HL-60 (cell line): Measurements from ENCODE around the gene DNAJC8.

Experiments used
- DNase-seq, 2 experiments: peaks; one replicate each; pipeline ENCODE4 v3.0.0-alpha.2; 2010 to 2020; ENCODE audit warnings: low read depth in 1 of 2, low spot score in 1 of 2
- H3K27ac ChIP-seq: fragments of 250-450 bp; sonication (Bioruptor Pico); replicated peaks from 2 replicates; pipeline ENCODE4 v1.5.1; 2020; ENCODE audit warnings: mild to moderate bottlenecking, moderate library complexity
- H3K27me3 ChIP-seq: fragments of 250-450 bp; sonication (Bioruptor Pico); 2 replicates; pipeline ENCODE4 v1.5.1; 2021; ENCODE audit warnings: mild to moderate bottlenecking, moderate library complexity; ENCODE audit not compliant: insufficient read depth, poor library complexity, severe bottlenecking
- H3K4me3 ChIP-seq: replicated peaks from 2 replicates; pipeline ENCODE4 v1.5.1; 2011; ENCODE audit warnings: mild to moderate bottlenecking, control low read depth, low read length; ENCODE audit not compliant: insufficient read depth
- CTCF ChIP-seq: IDR thresholded peaks from one replicate; pipeline ENCODE4 v1.5.1; 2011; ENCODE audit warnings: low read length, control low read depth, inconsistent platforms; ENCODE audit not compliant: insufficient read depth
- GABPA ChIP-seq: IDR thresholded peaks from 2 replicates; pipeline ENCODE4 v1.6.1; 2012; ENCODE audit warnings: low read depth
- POLR2AphosphoS5 ChIP-seq: IDR thresholded peaks from 2 replicates; pipeline ENCODE4 v1.6.1; 2012; ENCODE audit warnings: low read depth
- SPI1 ChIP-seq: IDR thresholded peaks from 2 replicates; pipeline ENCODE4 v1.6.1; 2012; ENCODE audit warnings: low read depth, mild to moderate bottlenecking, borderline replicate concordance
- TF ChIP-seq, protein P1 (sequence below): IDR thresholded peaks from 2 replicates; pipeline ENCODE4 v1.6.1; 2012; ENCODE audit warnings: low read depth; ENCODE audit not compliant: insufficient replicate concordance

DNAJC8 gene

DNA sequence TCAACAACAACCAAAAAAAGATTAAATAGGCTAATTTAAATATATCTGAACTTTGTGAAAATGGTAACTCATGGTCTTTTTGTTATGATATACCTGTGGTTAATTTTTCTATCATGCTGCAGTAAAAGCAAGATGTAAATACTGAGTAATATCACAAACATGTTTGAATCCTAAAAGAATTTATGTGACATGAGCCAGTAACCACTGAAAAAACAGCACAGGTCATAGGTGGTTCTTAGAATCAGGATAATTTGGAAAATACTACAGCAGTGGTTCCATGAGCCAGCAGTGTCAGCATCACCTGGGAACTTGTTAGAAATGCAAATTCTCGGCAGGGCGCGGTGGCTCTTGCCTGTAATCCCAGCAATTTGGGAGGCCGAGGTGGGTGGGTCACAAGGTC is 7.2 kb upstream of the DNAJC8 start:
- Histone ChIP-seq H3K27me3 (no peaks in the 10 kb centered on the region), H3K27ac (no peak overlapping the region), H3K4me3 (no peak overlapping the region)
- no peak for DNase-seq
- TF ChIP-seq SPI1 = no peak
- no peak for TF ChIP-seq GABPA
- no peak for TF ChIP-seq CTCF
- TF ChIP-seq, protein P1, sequence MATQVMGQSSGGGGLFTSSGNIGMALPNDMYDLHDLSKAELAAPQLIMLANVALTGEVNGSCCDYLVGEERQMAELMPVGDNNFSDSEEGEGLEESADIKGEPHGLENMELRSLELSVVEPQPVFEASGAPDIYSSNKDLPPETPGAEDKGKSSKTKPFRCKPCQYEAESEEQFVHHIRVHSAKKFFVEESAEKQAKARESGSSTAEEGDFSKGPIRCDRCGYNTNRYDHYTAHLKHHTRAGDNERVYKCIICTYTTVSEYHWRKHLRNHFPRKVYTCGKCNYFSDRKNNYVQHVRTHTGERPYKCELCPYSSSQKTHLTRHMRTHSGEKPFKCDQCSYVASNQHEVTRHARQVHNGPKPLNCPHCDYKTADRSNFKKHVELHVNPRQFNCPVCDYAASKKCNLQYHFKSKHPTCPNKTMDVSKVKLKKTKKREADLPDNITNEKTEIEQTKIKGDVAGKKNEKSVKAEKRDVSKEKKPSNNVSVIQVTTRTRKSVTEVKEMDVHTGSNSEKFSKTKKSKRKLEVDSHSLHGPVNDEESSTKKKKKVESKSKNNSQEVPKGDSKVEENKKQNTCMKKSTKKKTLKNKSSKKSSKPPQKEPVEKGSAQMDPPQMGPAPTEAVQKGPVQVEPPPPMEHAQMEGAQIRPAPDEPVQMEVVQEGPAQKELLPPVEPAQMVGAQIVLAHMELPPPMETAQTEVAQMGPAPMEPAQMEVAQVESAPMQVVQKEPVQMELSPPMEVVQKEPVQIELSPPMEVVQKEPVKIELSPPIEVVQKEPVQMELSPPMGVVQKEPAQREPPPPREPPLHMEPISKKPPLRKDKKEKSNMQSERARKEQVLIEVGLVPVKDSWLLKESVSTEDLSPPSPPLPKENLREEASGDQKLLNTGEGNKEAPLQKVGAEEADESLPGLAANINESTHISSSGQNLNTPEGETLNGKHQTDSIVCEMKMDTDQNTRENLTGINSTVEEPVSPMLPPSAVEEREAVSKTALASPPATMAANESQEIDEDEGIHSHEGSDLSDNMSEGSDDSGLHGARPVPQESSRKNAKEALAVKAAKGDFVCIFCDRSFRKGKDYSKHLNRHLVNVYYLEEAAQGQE = no peak
- TF ChIP-seq POLR2AphosphoS5 = no peak

- H3K27me3 ChIP-seq = no peaks in the 10 kb centered on the region
- H3K4me3 ChIP-seq = no peak overlapping the region
- DNase-seq = no peak
- no peak overlapping the region for H3K27ac ChIP-seq
- TF ChIP-seq, protein P1 = no peak
- TF ChIP-seq POLR2AphosphoS5 (no peak), SPI1 (no peak), CTCF (no peak)
Observed at GRCh38 chr1:28239004-28239403, 6.2 kb upstream of the DNAJC8 start.

- no peaks in the 10 kb centered on the region for H3K27me3 ChIP-seq
- H3K27ac ChIP-seq = peak overlapping the region; percentile 83
- peak overlapping the region; percentile 79 for H3K4me3 ChIP-seq
- DNase-seq = no peak
- TF ChIP-seq GABPA = no peak
- no peak for TF ChIP-seq POLR2AphosphoS5
- TF ChIP-seq CTCF = no peak
- TF ChIP-seq, protein P1 = no peak
- no peak for TF ChIP-seq SPI1
Observed at GRCh38 chr1:28236656-28237322, 4.0 kb upstream of the DNAJC8 start.
